ENCODE data around the gene STOX1. TPM values are rescaled to one million over a fixed set of nuclear protein-coding genes. Genes with fewer than 3 reads are reported as not detected.

The STOX1 gene
- 8.7 and 8.8 TPM in 2 replicates for total RNA-seq
- long read RNA-seq, partial matches to known transcripts, result 2 of 2 reads
- long read RNA-seq, other reads (novel, unspliced or antisense), result 0 of 2 reads

- Mint-ChIP-seq H3K4me1 (peaks cover 12% of the 10 kb centered on the region), H3K27ac (ENCODE audit: unreplicated experiment) (peak within 1 kb of the TSS; percentile 62), H3K9me3 (no peaks in the 10 kb centered on the region), H3K4me3 (peak within 1 kb of the TSS; percentile 90), H3K36me3 (ENCODE audit: low read depth) (no peaks in the 10 kb centered on the region), H3K27me3 (ENCODE audit: low read depth) (no peaks in the 10 kb centered on the region)
- no peak for TF ChIP-seq CTCF (conservative IDR thresholded peaks at IDR 0.05)
- peak; percentile 59 for DNase-seq (ENCODE audit: low read depth, low spot score)
These were observed at the start of gene STOX1 for GRCh38 chr10:68826764-68827591. STOX1 (plus strand) TSS chr10:68827531; CDS start chr10:68827624, 93 bp downstream.

DNA sequence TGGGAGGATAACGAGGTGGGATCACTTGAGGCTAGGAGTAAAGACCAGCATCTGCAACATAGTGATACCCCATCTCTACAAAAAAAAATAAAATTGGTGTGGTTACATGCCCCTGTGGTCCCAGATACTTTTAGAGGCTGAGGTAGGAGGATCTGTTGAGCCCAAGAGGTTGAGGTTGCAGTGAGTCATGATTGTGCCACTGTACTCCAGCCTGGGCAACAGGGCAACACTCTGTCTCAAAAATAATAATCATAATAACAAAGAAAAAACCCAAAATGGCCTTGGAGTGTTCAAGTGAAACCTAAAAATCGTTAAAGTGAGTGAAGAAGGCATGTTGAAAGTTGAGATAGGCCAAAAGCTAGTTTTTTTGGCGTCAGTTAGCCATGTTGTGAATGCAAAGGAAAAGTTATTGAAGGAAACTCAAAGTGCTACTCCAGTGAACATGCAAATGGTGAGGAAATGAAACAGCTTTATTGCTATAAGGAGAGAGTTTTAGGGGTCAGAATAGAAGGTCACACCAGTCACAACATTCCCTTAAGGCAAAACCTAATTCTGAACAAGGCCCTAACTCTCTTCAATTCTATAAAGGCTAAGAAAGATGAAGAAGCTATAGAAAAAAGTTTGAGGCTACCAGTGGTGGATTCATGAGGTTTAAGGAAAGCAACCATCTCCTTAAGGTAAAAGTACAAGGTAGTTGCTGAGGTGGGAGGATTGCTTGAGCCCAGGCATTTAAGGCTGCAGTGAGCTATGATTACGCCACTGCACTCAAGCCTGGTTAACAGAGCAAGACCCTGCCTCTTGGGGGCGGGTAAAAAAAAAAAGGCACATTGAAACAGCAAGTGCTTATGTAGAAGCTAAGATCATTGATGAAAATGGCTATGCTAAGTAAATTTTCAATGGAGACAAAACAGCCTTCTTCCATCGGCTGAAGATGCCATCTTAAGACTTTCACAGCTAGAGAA, 45.4 kb upstream of the STOX1 start:
- Mint-ChIP-seq H3K4me1 (peaks cover 8% of the 10 kb centered on the region), H3K36me3 (ENCODE audit: low read depth) (peaks cover 37% of the 10 kb centered on the region), H3K27ac (ENCODE audit: unreplicated experiment) (no peak overlapping the region), H3K9me3 (no peaks in the 10 kb centered on the region), H3K27me3 (ENCODE audit: low read depth) (no peaks in the 10 kb centered on the region), H3K4me3 (no peak overlapping the region)
- no peak for DNase-seq (ENCODE audit: low read depth, low spot score)
- no peak for TF ChIP-seq CTCF (conservative IDR thresholded peaks at IDR 0.05)

DNA sequence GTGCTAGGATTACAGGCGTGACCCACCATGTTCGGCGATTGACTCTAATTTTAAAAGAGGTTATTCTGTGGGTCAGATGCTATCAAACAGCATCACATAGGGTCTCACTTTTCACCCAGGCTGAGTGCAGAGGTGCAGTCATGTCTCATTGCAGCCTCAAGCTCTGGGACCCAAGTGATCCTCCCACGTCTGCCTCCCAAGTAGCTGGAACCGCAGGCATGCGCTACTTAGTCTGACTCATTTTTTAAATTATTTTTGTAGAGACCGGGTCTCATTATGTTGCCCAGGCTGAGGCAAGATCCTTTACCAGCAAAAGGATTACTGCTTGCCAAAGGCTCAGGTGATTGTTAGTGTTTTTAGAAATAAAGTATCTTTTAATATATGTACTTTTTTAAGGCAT, 42.9 kb upstream of the STOX1 start:
- Mint-ChIP-seq H3K4me1 (peaks cover 8% of the 10 kb centered on the region), H3K4me3 (no peak overlapping the region), H3K36me3 (ENCODE audit: low read depth) (peaks cover 36% of the 10 kb centered on the region), H3K27ac (ENCODE audit: unreplicated experiment) (no peak overlapping the region), H3K27me3 (ENCODE audit: low read depth) (no peaks in the 10 kb centered on the region), H3K9me3 (no peaks in the 10 kb centered on the region)
- no peak for TF ChIP-seq CTCF (conservative IDR thresholded peaks at IDR 0.05)
- DNase-seq (ENCODE audit: low read depth, low spot score), result no peak

DNA sequence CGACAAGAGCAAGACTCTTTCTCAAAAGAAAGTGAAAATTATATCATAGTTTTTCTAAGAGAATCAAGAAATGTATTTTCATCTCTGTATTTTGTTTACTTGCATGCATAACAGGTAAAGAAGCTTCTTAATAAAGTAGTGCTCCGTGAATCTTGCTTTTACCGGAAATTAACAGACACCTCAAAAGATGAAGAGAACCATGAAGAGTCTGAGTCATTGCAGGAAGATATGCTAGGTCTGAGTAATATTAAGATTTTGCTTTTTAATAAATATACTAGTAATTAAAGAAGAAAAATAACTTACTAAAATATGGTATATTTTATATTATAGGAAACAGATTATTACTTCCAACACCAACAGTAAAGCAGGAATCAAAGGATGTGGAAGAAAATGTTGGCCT, 39.5 kb upstream of the STOX1 start:
- Mint-ChIP-seq H3K4me3 (no peak overlapping the region), H3K27ac (ENCODE audit: unreplicated experiment) (no peak overlapping the region), H3K9me3 (no peaks in the 10 kb centered on the region), H3K27me3 (ENCODE audit: low read depth) (no peaks in the 10 kb centered on the region), H3K4me1 (no peaks in the 10 kb centered on the region), H3K36me3 (ENCODE audit: low read depth) (peaks cover 23% of the 10 kb centered on the region)
- TF ChIP-seq CTCF (conservative IDR thresholded peaks at IDR 0.05), result no peak
- no peak for DNase-seq (ENCODE audit: low read depth, low spot score)

GRCh38 chr10:68790476-68790875, 36.9 kb upstream of the STOX1 start:
- no peak overlapping the region for H3K4me3 Mint-ChIP-seq
- TF ChIP-seq CTCF (conservative IDR thresholded peaks at IDR 0.05), result no peak
- peaks cover 21% of the 10 kb centered on the region for H3K36me3 Mint-ChIP-seq (ENCODE audit: low read depth)

More at GRCh38 chr10:68790476-68790875, 36.9 kb upstream of the STOX1 start:
- no peak for DNase-seq (ENCODE audit: low read depth, low spot score)
- H3K9me3 Mint-ChIP-seq, result no peaks in the 10 kb centered on the region
- no peaks in the 10 kb centered on the region for H3K27me3 Mint-ChIP-seq (ENCODE audit: low read depth)
- no peak overlapping the region for H3K27ac Mint-ChIP-seq (ENCODE audit: unreplicated experiment)
- no peaks in the 10 kb centered on the region for H3K4me1 Mint-ChIP-seq
